PC-3 (cell line): ENCODE results near the gene PMEPA1. TPM values are rescaled to one million over a fixed set of nuclear protein-coding genes. Genes with fewer than 3 reads are reported as not detected.

Source experiments
- ATAC-seq: fragments of 200-7000 bp; cut with Tn5 transposase; 2 replicates; pipeline ENCODE4 v1.9.1; 2020; ENCODE audit warnings: mild to moderate bottlenecking, moderate library complexity
- BruUV-seq: library from RNA; stranded (reverse); fragments of 400-500 nt; replicated peaks from 2 replicates; lab custom pipeline; 2021; lab: Mats Ljungman, UMichigan
- CTCF ChIA-PET: fragments of 300-600 bp; sonication (Branson Sonifier 250); formaldehyde crosslinking; loops from one replicate; lab custom pipeline; 2022; ENCODE audit warnings: antibody characterized with exemption; lab: Charles Lee
- POLR2A ChIA-PET: fragments of 300-600 bp; sonication (Branson Sonifier 250); formaldehyde crosslinking; loops from one replicate; lab custom pipeline; 2022; ENCODE audit warnings: antibody characterized with exemption; ENCODE audit not compliant: unreplicated experiment; lab: Charles Lee
- DNase-seq: peaks from one replicate; pipeline ENCODE4 v3.0.0-alpha.2; 2015
- H2AFZ ChIP-seq: fragments of 300-600 bp; sonication (generic); 2 replicates; pipeline ENCODE4 v1.6.0; 2016; ENCODE audit warnings: antibody characterized with exemption, low read length
- H3F3A ChIP-seq: fragments of 300-600 bp; sonication (generic); one replicate; pipeline ENCODE4 v1.6.0; 2017; ENCODE audit warnings: antibody characterized with exemption, low read length, control low read depth, mild to moderate bottlenecking; ENCODE audit not compliant: unreplicated experiment
- H3K27ac ChIP-seq: fragments of 300-600 bp; sonication (generic); 2 replicates; pipeline ENCODE4 v1.5.1; 2016; ENCODE audit warnings: mild to moderate bottlenecking, low read length
- H3K27me3 ChIP-seq: fragments of 300-600 bp; sonication (generic); 2 replicates; pipeline ENCODE4 v1.6.1; 2016; ENCODE audit warnings: low read length, mixed read lengths
- H3K36me3 ChIP-seq: fragments of 300-600 bp; sonication (generic); 2 replicates; pipeline ENCODE4 v1.6.1; 2016; ENCODE audit warnings: low read depth, mixed run types, low read length, mixed read lengths
- H3K4me1 ChIP-seq: fragments of 300-600 bp; sonication (generic); 2 replicates; pipeline ENCODE4 v1.5.1; 2016; ENCODE audit warnings: low read length; ENCODE audit not compliant: insufficient read depth
- H3K4me2 ChIP-seq: fragments of 300-600 bp; sonication (generic); 2 replicates; pipeline ENCODE4 v1.6.0; 2016; ENCODE audit warnings: low read length
- H3K4me3 ChIP-seq: fragments of 300-600 bp; sonication (generic); 2 replicates; pipeline ENCODE4 v1.5.1; 2016; ENCODE audit warnings: mild to moderate bottlenecking, low read length, mixed read lengths
- H3K79me2 ChIP-seq: fragments of 300-600 bp; sonication (generic); 2 replicates; pipeline ENCODE4 v1.6.1; 2017; ENCODE audit warnings: low read length, mixed read lengths
- H3K9ac ChIP-seq: fragments of 300-600 bp; sonication (generic); 2 replicates; pipeline ENCODE4 v1.6.0; 2016; ENCODE audit warnings: mild to moderate bottlenecking, low read length
- H3K9me2 ChIP-seq: fragments of 300-600 bp; sonication (generic); replicated peaks from 2 replicates; pipeline ENCODE4 v1.6.1; 2016; ENCODE audit warnings: mixed run types, low read length, mixed read lengths
- H3K9me3 ChIP-seq: fragments of 300-600 bp; sonication (generic); 2 replicates; pipeline ENCODE4 v1.6.1; 2016; ENCODE audit warnings: low read length, mixed read lengths
- H4K20me1 ChIP-seq: fragments of 300-600 bp; sonication (generic); 2 replicates; pipeline ENCODE4 v1.6.1; 2016; ENCODE audit warnings: low read length, mixed read lengths
- CTCF ChIP-seq: fragments of 300-600 bp; sonication (generic); conservative IDR thresholded peaks from 2 replicates; pipeline ENCODE4 v1.5.1; 2017; ENCODE audit warnings: antibody characterized with exemption, low read depth, mild to moderate bottlenecking, low read length
- EZH2 ChIP-seq: fragments of 300-600 bp; sonication (generic); IDR thresholded peaks from one replicate; pipeline ENCODE4 v1.6.1; 2017; ENCODE audit warnings: antibody characterized with exemption, mild to moderate bottlenecking, low read length; ENCODE audit not compliant: unreplicated experiment
- EZH2phosphoT487 ChIP-seq: fragments of 300-600 bp; sonication (generic); IDR thresholded peaks from 2 replicates; pipeline ENCODE4 v1.6.1; 2018; ENCODE audit warnings: mild to moderate bottlenecking, antibody characterized with exemption, low read length, borderline replicate concordance
- intact Hi-C: fragments of 100-400 bp; cut with micrococcal nuclease; formaldehyde crosslinking; loops from 2 replicates; pipeline ENCODE4 v1.9.0; 2023
- total RNA-seq: library from RNA; depleted of rRNA; stranded (reverse); fragments of >200 nt; gene quantifications from 2 replicates; pipeline ENCODE4 v1.2.3, GENCODE V29; 2014

The PMEPA1 gene
- total RNA-seq, 1 experiment from 2014 or later, result 21.9 TPM

GRCh38 chr20:57684808-57685140 is 25.0 kb downstream of the PMEPA1 start:
- peaks cover 100% of the 10 kb centered on the region for H3K79me2 ChIP-seq

GRCh38 chr20:57683881-57684807 is 25.7 kb downstream of the PMEPA1 start:
- no peak for DNase-seq
- Histone ChIP-seq H3K9ac (no peak overlapping the region), H3F3A (no peaks in the 10 kb centered on the region), H3K4me3 (no peak overlapping the region), H3K36me3 (peaks cover 8% of the 10 kb centered on the region; the same call in 1 of the 2 replicates), H3K79me2 (peaks cover 100% of the 10 kb centered on the region), H3K27me3 (no peaks in the 10 kb centered on the region), H3K9me3 (no peaks in the 10 kb centered on the region), H2AFZ (no peak overlapping the region), H3K4me1 (peaks cover 37% of the 10 kb centered on the region), H3K27ac (no peak overlapping the region), H4K20me1 (peaks cover 7% of the 10 kb centered on the region; the same call in 1 of the 2 replicates), H3K4me2 (no peak overlapping the region), H3K9me2 (no peaks in the 10 kb centered on the region)
- intact Hi-C loops, result no loop called here
- no TSS peak for BruUV-seq
- ChIA-PET CTCF (no interaction called here), POLR2A (interaction anchor here (0.6 kb wide), 1 partner anchor 1348 kb away, joined by 4 read pairs; no protein-coding TSS in a partner anchor)
- ATAC-seq, result no peak
- TF ChIP-seq EZH2phosphoT487 (no peak), EZH2 (no peak), CTCF (no peak)

More at GRCh38 chr20:57684808-57685140, 25.0 kb downstream of the PMEPA1 start:
- ATAC-seq (no peak), DNase-seq (no peak)
- TF ChIP-seq EZH2phosphoT487 (no peak), CTCF (no peak), EZH2 (no peak)
- H3F3A ChIP-seq, result no peaks in the 10 kb centered on the region
- H3K9me3 ChIP-seq, result no peaks in the 10 kb centered on the region
- no peak overlapping the region for H3K4me2 ChIP-seq
- H3K4me3 ChIP-seq, result no peak overlapping the region
- intact Hi-C loops, result no loop called here
- peaks cover 37% of the 10 kb centered on the region for H3K4me1 ChIP-seq
- no peaks in the 10 kb centered on the region for H3K27me3 ChIP-seq
- H3K27ac ChIP-seq, result no peak overlapping the region
- no peaks in the 10 kb centered on the region for H3K9me2 ChIP-seq
- no peak overlapping the region for H3K9ac ChIP-seq
- no peak overlapping the region for H2AFZ ChIP-seq
- BruUV-seq, result no TSS peak
- peaks cover 6% of the 10 kb centered on the region; the same call in 1 of the 2 replicates for H3K36me3 ChIP-seq
- ChIA-PET POLR2A (interaction anchor here (0.6 kb wide), 1 partner anchor 1348 kb away, joined by 4 read pairs; no protein-coding TSS in a partner anchor), CTCF (no interaction called here)
- peaks cover 7% of the 10 kb centered on the region; the same call in 1 of the 2 replicates for H4K20me1 ChIP-seq

GRCh38 chr20:57683287-57683686 is 26.5 kb downstream of the PMEPA1 start:
- BruUV-seq, result no TSS peak
- no peak for DNase-seq
- H3K36me3 ChIP-seq, result peaks cover 9% of the 10 kb centered on the region; the same call in 1 of the 2 replicates
- TF ChIP-seq EZH2 (no peak), EZH2phosphoT487 (no peak), CTCF (no peak)
- H3F3A ChIP-seq, result no peaks in the 10 kb centered on the region
- intact Hi-C loops, result no loop called here
- H3K9me2 ChIP-seq, result no peaks in the 10 kb centered on the region
- H3K9me3 ChIP-seq, result no peaks in the 10 kb centered on the region
- no peak overlapping the region for H3K4me3 ChIP-seq
- H3K4me2 ChIP-seq, result no peak overlapping the region
- peaks cover 30% of the 10 kb centered on the region for H3K4me1 ChIP-seq
- ATAC-seq, result no peak
- H3K27me3 ChIP-seq, result no peaks in the 10 kb centered on the region
- no peak overlapping the region for H3K9ac ChIP-seq
- H3K79me2 ChIP-seq, result peaks cover 100% of the 10 kb centered on the region
- ChIA-PET POLR2A (interaction anchor here (0.7 kb wide), 1 partner anchor 89 kb away, joined by 3 read pairs; no protein-coding TSS in a partner anchor), CTCF (no interaction called here)
- H4K20me1 ChIP-seq, result peaks cover 7% of the 10 kb centered on the region; the same call in 1 of the 2 replicates
- no peak overlapping the region for H2AFZ ChIP-seq
- H3K27ac ChIP-seq, result no peak overlapping the region
